HG02885 (cell line): ENCODE data around the gene RHBDF2.

Experiments
- ATAC-seq: cut with Tn5 transposase; IDR thresholded peaks from one replicate; pipeline ENCODE4 v1.9.1; 2021; ENCODE audit warnings: mild to moderate bottlenecking; ENCODE audit not compliant: unreplicated experiment, poor library complexity

Gene RHBDF2

GRCh38 chr17:76445697-76446448 is 55.4 kb downstream of the RHBDF2 start:
- no peak for ATAC-seq

- ATAC-seq = no peak
Observed at GRCh38 chr17:76444518-76445311, 56.5 kb downstream of the RHBDF2 start.

- ATAC-seq = no peak
Observed at GRCh38 chr17:76442341-76443338, 58.6 kb downstream of the RHBDF2 start.

- no peak for ATAC-seq
Observed at GRCh38 chr17:76441686-76442340, 59.4 kb downstream of the RHBDF2 start.

- ATAC-seq = no peak
Observed at GRCh38 chr17:76440751-76441362, 60.4 kb downstream of the RHBDF2 start.

GRCh38 chr17:76439314-76439928 is 61.8 kb downstream of the RHBDF2 start:
- ATAC-seq = no peak

- no peak for ATAC-seq
Observed at GRCh38 chr17:76438906-76439305, 62.3 kb downstream of the RHBDF2 start.

GRCh38 chr17:76437467-76438402 is 63.5 kb downstream of the RHBDF2 start:
- no peak for ATAC-seq

GRCh38 chr17:76435751-76436150 is 65.5 kb downstream of the RHBDF2 start:
- ATAC-seq = no peak

GRCh38 chr17:76434870-76435269 is 66.4 kb downstream of the RHBDF2 start:
- ATAC-seq = no peak

- ATAC-seq = no peak
Observed at GRCh38 chr17:76433693-76434092, 67.5 kb downstream of the RHBDF2 start.

- no peak for ATAC-seq
Observed at GRCh38 chr17:76432712-76433336, 68.4 kb downstream of the RHBDF2 start.

GRCh38 chr17:76432004-76432403 is 69.2 kb downstream of the RHBDF2 start:
- no peak for ATAC-seq

GRCh38 chr17:76431509-76431908 is 69.7 kb downstream of the RHBDF2 start:
- ATAC-seq = no peak

GRCh38 chr17:76428511-76428910 is 72.7 kb downstream of the RHBDF2 start:
- ATAC-seq = no peak

GRCh38 chr17:76427501-76428231 is 73.6 kb downstream of the RHBDF2 start:
- ATAC-seq = no peak

GRCh38 chr17:76426853-76427252 is 74.4 kb downstream of the RHBDF2 start:
- no peak for ATAC-seq
